GM23248 (cell line): ENCODE data around the gene ETFDH.
"Not testable (repeated sequence)": the region's sequence is repeated elsewhere in the genome, so short reads cannot be mapped to it uniquely, and the experiment has no call there.

Experiments used
- EZH2 ChIP-seq: fragments of 200-600 bp; sonication (generic); IDR thresholded peaks from 2 replicates; pipeline ENCODE4 v1.6.1; 2018; ENCODE audit warnings: antibody characterized with exemption, mild to moderate bottlenecking; ENCODE audit not compliant: insufficient read depth, poor library complexity, severe bottlenecking
- EZH2phosphoT487 ChIP-seq: fragments of 200-600 bp; sonication (generic); IDR thresholded peaks from 2 replicates; pipeline ENCODE4 v1.6.1; 2018; ENCODE audit warnings: antibody characterized with exemption, moderate library complexity, mild to moderate bottlenecking, low read depth; ENCODE audit not compliant: insufficient read depth

DNA sequence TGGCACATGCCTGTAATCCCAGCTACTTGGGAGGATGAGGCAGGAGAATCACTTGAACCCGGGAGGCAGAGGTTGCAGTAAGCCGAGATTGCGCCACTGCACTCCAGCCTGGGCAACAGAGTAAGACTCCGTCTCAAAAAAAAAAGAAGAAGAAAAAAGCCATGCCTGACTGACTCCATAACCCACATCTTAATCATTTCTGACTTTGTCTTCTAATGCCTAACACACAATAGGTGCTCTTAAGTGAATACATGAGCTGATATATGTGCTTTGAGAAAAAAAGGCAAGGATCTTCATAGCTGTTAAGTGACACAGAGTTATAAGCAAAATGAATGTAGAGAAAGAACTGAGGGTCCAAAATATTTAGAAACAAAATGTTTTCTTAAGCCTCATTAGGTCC is 40.5 kb downstream of the ETFDH start:
- TF ChIP-seq EZH2, EZH2phosphoT487: not testable (repeated sequence)
